HG03432 (cell line): ENCODE measurements around the gene AMBRA1.
A peak's percentile ranks its signal among the peaks of the same experiment; 100 is the strongest.
"Not testable (repeated sequence)": the region's sequence is repeated elsewhere in the genome, so short reads cannot be mapped to it uniquely, and the experiment has no call there.

Experiments
- ATAC-seq: cut with Tn5 transposase; IDR thresholded peaks from one replicate; pipeline ENCODE4 v1.9.1; 2021; ENCODE audit warnings: mild to moderate bottlenecking, moderate library complexity; ENCODE audit not compliant: unreplicated experiment

The AMBRA1 gene

GRCh38 chr11:46537537-46538295 lies 56.1 kb downstream of the AMBRA1 start:
- ATAC-seq, result peak; percentile 74

DNA sequence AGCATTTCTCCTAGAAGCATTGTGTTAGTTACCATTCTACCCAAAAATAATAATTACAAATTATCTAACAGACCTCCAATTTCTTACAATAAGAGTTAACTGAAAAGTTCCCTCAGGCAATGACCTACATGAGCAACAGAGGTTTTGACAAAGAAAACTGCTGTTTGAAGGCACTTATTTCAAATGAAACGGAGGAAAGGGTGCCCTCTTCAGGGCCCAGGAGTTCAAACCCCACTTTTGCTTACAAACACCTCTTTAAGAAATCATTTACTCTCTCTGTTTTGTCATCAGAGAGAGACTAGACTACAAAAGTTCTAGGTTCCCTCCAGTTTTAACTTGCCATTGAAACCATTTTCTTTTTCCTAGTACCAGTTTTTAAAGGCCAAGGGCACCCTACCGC lies 56.7 kb downstream of the AMBRA1 start:
- ATAC-seq, result no peak

DNA sequence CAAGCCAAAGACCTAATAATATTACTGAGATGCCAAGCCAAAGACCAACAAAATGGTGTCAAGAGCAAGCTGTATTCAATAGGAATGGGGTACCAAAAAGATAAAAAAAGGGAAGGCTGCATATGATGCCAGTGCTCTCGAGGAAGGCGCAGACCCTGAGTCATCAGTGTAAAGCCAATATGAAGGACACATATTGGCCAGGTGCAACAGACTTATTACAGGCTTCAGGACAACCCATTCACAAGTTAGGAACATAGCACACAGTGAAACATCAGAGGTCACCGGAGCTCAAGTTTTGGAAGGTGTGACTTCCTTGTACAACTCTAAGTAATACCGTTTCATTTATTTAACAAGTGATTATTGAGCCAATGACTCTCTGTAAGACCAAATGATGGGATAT lies 58.1 kb downstream of the AMBRA1 start:
- no peak for ATAC-seq

DNA sequence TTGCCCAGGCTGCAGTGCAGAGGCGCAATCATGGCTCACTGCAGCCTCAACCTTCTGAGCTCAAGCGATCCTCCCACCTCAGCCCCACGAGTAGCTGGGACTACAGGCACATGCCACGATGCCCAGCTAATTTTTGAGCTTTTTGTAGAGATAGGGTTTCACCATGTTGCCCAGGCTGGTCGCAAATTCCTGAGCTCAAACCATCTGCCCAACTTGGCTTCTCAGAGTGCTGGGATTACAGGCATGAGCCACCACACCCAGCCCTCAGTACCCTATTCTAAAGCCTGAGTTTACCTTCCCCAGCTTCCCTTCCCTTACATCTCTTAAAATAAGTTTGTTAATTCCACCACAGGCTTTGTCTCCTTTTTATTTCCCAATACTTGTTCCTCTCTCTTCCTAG lies 59.1 kb downstream of the AMBRA1 start:
- ATAC-seq, result no peak

DNA sequence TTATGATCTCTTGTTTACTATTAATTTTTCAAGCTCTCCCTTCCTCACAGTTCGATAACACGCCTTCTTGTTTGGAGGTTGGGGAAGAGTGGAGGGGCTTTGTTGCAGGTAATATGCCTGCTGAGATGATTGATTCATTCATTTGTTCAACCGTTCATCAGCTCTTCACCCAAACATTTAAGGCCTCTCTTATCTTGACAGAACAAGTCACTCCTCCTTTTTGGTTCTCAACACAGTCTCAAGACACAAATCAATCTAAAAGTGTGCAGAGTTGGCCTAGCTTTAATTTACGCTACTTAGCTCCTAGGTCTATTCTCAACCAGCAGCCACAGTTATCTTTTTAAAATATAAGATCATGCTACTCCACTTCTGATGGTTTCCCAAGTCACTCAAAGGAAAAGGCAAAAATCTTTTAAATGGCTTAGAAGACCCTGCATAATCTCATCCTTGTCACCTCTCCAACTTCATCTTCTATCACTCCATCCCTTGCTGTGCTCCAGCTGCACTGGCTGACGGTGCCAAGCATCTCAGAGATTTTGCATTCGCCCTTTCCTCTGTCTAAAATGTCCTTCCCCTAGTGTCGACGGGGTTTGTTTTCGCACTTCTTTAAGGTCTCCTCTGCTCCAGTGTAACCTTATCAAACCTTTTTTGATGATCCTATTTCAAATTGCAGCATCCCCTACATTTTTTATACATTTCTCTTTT lies 60.3 kb downstream of the AMBRA1 start:
- no peak for ATAC-seq

- ATAC-seq, result no peak
These were observed 63.8 kb downstream of the AMBRA1 start for GRCh38 chr11:46529928-46530574.

- ATAC-seq, result peak; percentile 80
These were observed 64.5 kb downstream of the AMBRA1 start for GRCh38 chr11:46529095-46529905.

- ATAC-seq, result no peak
These were observed 65.3 kb downstream of the AMBRA1 start for GRCh38 chr11:46528445-46529094.

DNA sequence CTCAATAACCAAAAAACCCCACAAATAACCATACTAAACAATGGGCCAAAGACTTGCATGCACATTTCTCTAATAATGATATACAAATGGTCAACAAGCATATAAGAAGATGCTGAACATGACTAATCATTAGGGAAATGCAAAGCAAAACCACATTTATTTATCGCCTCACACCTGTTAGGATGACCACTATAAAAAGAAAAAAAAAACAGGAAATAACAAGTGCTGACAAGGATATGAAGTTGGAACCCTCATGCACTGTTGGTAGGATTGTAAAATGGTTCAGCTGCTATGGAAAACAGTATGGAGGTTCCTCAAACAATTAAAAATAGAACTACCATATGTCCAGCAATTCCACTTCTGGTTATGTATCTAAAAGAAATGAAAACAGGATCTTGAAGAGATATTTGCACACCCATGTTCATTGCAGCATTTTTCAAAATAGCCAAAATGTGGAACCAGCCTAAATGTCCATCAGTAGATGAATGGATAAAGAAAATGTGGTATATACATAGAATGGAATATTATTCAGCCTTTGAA lies 66.2 kb downstream of the AMBRA1 start:
- ATAC-seq, result no peak

- ATAC-seq, result no peak
These were observed 67.3 kb downstream of the AMBRA1 start for GRCh38 chr11:46526216-46527215.

DNA sequence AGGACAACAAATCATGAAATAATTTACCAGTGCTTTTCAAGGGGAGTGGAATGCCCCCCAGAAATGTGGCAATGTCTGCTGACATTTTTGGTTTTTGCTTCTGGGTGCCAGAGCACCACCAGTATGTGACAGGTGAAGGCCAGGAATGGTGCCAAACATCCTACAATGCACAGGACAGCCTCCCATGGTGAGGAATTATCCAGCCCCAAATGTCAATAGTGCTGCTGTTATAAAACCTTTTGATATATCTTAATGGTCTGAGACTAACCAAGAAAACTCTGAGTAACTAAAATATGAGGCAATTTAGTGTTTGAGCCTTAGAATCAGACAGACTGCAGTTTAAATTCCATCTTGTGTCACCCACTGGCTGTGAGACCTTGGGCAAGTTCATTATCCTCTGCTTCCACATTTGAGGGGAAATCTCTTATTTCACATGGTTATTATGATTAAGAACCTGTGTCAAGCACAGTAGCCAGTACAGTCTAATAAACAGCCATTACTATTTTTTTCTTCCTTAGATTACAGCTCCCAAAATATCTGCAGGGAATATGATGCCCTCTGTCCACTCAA lies 69.5 kb downstream of the AMBRA1 start:
- no peak for ATAC-seq

DNA sequence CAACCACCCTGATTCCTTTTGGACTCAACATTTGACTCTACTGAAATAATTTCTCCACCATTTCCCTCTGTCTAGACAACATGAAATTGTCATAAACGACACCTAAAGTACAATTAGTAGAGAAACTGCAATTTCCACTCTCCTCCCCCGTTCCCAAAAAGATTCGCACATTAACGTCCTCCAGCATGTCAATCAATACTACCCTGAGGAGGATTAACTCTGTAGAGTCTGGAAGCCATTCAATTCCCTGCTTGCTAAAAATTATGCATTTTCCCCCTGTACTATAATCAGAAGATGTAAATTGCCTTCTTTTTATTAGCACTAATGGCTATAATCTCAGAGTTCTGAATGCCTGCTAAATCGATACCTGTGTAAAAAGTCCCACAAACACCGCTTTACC lies 70.5 kb downstream of the AMBRA1 start:
- no peak for ATAC-seq

- no peak for ATAC-seq
These were observed 71.0 kb downstream of the AMBRA1 start for GRCh38 chr11:46522682-46523281.

GRCh38 chr11:46521961-46522681 lies 71.7 kb downstream of the AMBRA1 start:
- ATAC-seq, result no peak

- no peak for ATAC-seq
These were observed 72.7 kb downstream of the AMBRA1 start for GRCh38 chr11:46520971-46521745.

DNA sequence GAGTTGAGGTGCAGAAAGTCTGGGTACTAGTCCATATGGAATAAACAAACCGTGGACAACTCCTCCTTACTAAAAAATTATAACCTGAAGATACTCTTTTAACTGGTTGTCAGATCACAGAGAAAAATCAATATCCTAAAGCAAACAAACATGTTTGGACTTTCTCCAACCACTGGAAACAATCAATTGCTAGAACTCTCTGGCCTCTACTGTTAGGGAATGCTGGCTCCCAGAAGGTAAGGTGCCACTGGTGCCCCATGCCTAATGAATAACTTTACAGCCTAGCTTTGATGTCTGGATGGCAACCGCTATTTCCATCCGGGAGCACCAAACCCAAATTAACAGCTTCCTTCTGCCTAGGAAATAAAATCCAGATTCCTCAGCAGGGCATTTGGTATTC lies 74.5 kb downstream of the AMBRA1 start:
- no peak for ATAC-seq

GRCh38 chr11:46518928-46519327 lies 74.9 kb downstream of the AMBRA1 start:
- not testable (repeated sequence) for ATAC-seq
